Stimulated activated effector memory CD8-positive, alpha-beta T cell treated with anti-CD3 and anti-CD28 coated beads, Interleukin-12 subunit alpha, Interleukin-12 subunit beta, amount 100 ng/mL, for 72 hours (primary cell): Measurements from ENCODE around the gene HOMER2.
"Not testable (repeated sequence)": the region's sequence is repeated elsewhere in the genome, so short reads cannot be mapped to it uniquely, and the experiment has no call there.

ENCODE experiments used
- ATAC-seq: fragments of 150-1000 bp; cut with Tn5 transposase; 2 replicates; pipeline ENCODE4 v1.10.0; 2021
- DNase-seq, 2 donors: peaks; one replicate each; pipeline ENCODE4 v3.0.0; 2021 to 2022; ENCODE audit warnings: low spot score in 2 of 2
- H3K27ac Mint-ChIP-seq: one replicate; pipeline ENCODE4 v1.8.0; 2022; ENCODE audit warnings: mild to moderate bottlenecking, mixed read lengths
- H3K36me3 Mint-ChIP-seq: one replicate; pipeline ENCODE4 v1.8.0; 2022; ENCODE audit warnings: mild to moderate bottlenecking, mixed read lengths
- H3K4me1 Mint-ChIP-seq: one replicate; pipeline ENCODE4 v1.8.0; 2022; ENCODE audit warnings: mixed read lengths
- H3K4me3 Mint-ChIP-seq: one replicate; pipeline ENCODE4 v1.8.0; 2022; ENCODE audit warnings: mild to moderate bottlenecking, mixed read lengths
- H3K9me3 Mint-ChIP-seq: one replicate; pipeline ENCODE4 v1.8.0; 2022; ENCODE audit warnings: mixed read lengths

HOMER2 gene

DNA sequence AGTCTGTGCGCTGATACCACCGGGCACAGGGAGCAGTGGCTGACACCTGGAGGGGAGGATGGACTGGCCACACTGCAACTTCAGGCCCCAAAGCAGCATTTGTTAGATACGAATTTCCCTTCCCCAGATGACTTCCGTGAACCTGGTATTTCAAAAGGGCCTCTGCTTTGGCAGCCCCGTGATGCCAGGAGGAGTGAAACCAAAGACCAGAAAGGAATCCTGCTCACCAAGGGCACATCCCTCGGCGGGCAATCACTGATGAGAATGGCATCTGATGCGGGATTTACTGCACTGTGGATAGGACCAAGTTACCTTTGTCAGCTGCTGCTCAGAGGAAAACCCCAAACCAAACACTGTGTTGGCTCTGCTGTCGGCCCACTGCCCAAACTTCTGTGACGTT is 77.6 kb downstream of the HOMER2 start:
- ATAC-seq (no peak), DNase-seq (no peak)
- no peak overlapping the region for H3K4me3 Mint-ChIP-seq
- H3K36me3 Mint-ChIP-seq: no peaks in the 10 kb centered on the region
- no peak overlapping the region for H3K27ac Mint-ChIP-seq
- no peaks in the 10 kb centered on the region for H3K9me3 Mint-ChIP-seq
- H3K4me1 Mint-ChIP-seq: no peaks in the 10 kb centered on the region

DNA sequence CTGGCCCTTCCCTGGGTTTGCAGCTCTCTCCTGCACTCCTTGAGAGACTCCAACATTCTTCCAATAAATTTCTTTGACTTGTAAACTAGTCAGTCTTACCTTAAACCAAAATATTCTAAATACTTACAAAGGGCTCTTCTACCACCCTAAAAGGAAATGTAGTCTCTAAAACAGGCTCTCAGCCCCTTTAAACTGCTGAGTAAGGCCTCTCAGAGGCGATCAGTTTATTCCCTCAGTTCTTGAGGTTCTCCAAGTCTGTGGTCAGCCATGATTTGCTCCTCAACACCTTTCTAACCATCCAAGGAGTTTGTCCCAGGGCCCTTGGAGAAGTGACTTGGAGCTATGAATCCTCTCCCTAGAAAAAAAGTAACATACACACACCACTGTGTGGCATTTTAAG is 78.3 kb downstream of the HOMER2 start:
- H3K36me3 Mint-ChIP-seq: no peaks in the 10 kb centered on the region

DNA sequence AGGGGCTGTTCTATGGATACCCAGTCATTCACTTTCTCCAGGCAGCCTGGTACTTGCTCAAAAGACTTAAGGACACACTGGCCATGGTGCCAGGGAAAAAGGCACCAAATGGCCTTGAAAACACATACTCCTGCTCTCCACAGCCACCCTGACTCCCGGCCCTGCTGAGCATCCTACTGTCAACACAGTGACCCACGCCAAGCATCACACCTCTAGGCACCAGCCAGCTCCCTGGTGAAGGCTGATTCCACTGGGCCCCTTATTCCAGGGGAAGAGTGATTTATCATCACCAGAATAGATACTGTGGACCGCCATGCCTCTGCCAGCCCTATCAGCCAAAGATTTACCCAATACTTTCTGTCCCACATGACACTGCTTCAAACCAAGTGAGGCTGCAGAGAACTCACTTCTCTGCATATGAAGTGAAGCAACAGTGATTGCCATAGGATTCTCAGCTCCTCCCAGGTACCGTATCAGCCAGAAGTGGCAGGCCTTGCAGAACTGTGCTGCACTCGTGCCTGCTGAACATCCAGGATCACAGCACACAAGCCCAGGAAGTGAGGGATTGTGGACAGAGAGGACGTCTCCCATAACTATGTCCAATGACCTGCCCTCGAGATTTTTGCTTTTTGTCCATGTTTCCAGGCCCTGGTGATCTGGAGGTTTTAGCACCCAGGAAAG is 79.4 kb downstream of the HOMER2 start:
- no peaks in the 10 kb centered on the region for H3K4me1 Mint-ChIP-seq
- H3K4me3 Mint-ChIP-seq: no peak overlapping the region
- no peaks in the 10 kb centered on the region for H3K9me3 Mint-ChIP-seq
- no peaks in the 10 kb centered on the region for H3K36me3 Mint-ChIP-seq
- ATAC-seq (no peak), DNase-seq (no peak)
- H3K27ac Mint-ChIP-seq: no peak overlapping the region

More for the DNA sequence above, 78.3 kb downstream of the HOMER2 start:
- Mint-ChIP-seq H3K9me3 (no peaks in the 10 kb centered on the region), H3K27ac (no peak overlapping the region), H3K4me3 (no peak overlapping the region), H3K4me1 (no peaks in the 10 kb centered on the region)
- DNase-seq: no peak
- no peak for ATAC-seq

GRCh38 chr15:82871832-82872484 is 80.6 kb downstream of the HOMER2 start:
- Mint-ChIP-seq H3K4me3 (no peak overlapping the region), H3K27ac (no peak overlapping the region), H3K36me3 (no peaks in the 10 kb centered on the region), H3K9me3 (no peaks in the 10 kb centered on the region), H3K4me1 (no peaks in the 10 kb centered on the region)
- DNase-seq: no peak
- ATAC-seq: no peak

DNA sequence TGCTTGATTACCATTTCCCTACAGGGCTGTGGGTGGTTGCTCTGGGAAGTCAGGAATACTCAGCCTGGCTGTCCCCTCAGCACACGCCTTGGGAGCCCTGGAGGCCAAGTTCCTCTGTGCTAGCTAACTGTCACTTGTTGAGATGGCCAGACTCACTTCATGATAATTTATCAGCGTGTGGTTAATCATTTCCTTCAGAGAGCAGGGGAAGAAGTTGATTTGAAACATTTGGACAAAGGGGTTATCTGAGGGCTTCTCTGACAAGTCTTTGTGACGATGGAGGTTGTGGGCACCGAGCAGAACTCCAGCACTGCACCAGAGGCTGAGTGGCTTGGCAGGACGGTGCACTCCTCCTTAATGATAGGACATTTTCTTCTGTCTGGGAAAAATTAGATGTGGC is 81.2 kb downstream of the HOMER2 start:
- Mint-ChIP-seq H3K4me3 (no peak overlapping the region), H3K4me1 (no peaks in the 10 kb centered on the region), H3K27ac (no peak overlapping the region), H3K36me3 (no peaks in the 10 kb centered on the region), H3K9me3 (no peaks in the 10 kb centered on the region)
- DNase-seq (no peak), ATAC-seq (no peak)

DNA sequence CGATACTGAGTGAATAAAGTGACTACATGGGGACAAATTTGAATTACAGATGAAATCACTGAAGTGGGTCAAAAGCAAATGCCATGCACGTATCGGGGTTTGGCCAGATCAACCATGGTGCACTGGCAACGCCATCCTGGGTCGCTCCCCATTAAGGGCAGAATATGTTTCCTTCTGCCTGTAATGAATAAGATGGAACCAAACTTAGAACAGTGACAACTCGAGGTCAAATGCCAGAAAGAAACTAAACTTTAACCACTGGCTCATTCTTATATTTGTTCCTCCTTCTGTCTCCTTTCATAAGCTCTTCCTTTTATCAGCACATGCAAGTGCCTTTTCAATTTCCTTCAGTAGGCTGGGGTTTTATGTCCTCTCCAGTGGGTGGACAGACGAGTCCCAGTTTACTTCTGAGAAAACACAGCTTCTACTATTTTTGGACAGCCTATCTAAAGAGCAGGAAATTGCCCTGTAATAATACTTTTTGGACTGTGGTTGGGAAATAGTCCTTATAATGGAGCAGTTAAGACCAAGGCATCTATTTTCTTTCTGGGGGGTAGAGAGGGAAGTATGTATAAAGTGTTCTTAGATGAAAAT is 81.7 kb downstream of the HOMER2 start:
- Mint-ChIP-seq H3K36me3 (no peaks in the 10 kb centered on the region), H3K4me3 (no peak overlapping the region), H3K4me1 (no peaks in the 10 kb centered on the region), H3K27ac (no peak overlapping the region), H3K9me3 (no peaks in the 10 kb centered on the region)
- DNase-seq (no peak), ATAC-seq (no peak)

- not testable (repeated sequence) for H3K4me3 Mint-ChIP-seq, H3K36me3 Mint-ChIP-seq, DNase-seq, H3K27ac Mint-ChIP-seq, H3K4me1 Mint-ChIP-seq, ATAC-seq, H3K9me3 Mint-ChIP-seq
Measured at GRCh38 chr15:82865981-82866380, 86.5 kb downstream of the HOMER2 start.

GRCh38 chr15:82865581-82865980 is 86.9 kb downstream of the HOMER2 start:
- H3K27ac Mint-ChIP-seq, H3K4me1 Mint-ChIP-seq, H3K36me3 Mint-ChIP-seq, H3K9me3 Mint-ChIP-seq, ATAC-seq, H3K4me3 Mint-ChIP-seq: not testable (repeated sequence)
- peak in 1 of 2 donors; percentile 15 for DNase-seq

DNA sequence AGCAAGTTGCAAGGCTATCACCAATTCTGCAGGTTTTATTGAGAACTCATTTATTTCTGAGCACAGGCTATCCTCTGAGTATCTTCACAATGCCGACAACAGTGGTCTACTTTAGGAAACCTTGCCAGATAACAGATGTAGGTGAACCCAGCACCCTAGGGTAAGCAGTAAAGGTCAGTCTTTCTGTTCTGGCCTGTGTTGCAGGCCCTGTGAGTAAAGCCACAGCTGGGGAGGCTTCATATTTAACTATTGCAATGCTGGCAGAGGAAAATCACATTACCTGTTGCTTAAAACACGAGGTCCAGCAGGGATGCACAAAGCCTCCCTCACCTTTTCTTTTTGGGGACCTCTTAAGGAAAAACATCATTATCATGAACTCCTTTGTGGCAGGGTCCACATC is 87.6 kb downstream of the HOMER2 start:
- Mint-ChIP-seq H3K36me3 (no peaks in the 10 kb centered on the region), H3K4me3 (no peak overlapping the region), H3K4me1 (no peaks in the 10 kb centered on the region), H3K27ac (no peak overlapping the region), H3K9me3 (no peaks in the 10 kb centered on the region)
- peak in 1 of 2 donors; percentile 12 for DNase-seq
- no peak for ATAC-seq

DNA sequence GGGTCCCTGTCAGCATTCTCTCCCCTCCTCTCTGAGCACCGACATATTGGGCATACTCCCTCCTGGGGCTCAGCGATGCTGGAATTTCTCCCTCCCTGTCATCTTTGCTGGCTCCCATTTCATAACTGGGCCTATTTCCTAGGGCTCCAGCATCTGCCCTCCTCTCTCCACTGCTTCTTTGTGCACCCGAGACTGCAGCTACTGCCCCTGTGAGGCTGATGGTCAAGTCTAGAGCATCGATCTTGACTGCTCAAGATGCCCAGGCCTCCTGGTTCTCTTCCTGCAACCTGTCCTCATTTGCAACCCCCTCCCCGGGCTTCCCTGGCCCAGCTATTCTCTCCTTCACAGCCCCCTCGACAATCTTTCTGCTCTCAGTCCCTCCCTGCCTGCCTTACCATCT is 89.6 kb downstream of the HOMER2 start:
- Mint-ChIP-seq H3K4me3 (no peak overlapping the region), H3K36me3 (no peaks in the 10 kb centered on the region), H3K27ac (no peak overlapping the region), H3K9me3 (no peaks in the 10 kb centered on the region), H3K4me1 (no peaks in the 10 kb centered on the region)
- peak in 1 of 2 donors; percentile 35 for DNase-seq
- no peak for ATAC-seq

GRCh38 chr15:82858932-82859331 is 93.6 kb downstream of the HOMER2 start:
- H3K4me3 Mint-ChIP-seq: no peak overlapping the region
- ATAC-seq: no peak
- H3K4me1 Mint-ChIP-seq: peaks cover 8% of the 10 kb centered on the region
- no peak overlapping the region for H3K27ac Mint-ChIP-seq
- no peaks in the 10 kb centered on the region for H3K36me3 Mint-ChIP-seq
- DNase-seq: no peak
- no peaks in the 10 kb centered on the region for H3K9me3 Mint-ChIP-seq

- Mint-ChIP-seq H3K27ac (peak overlapping the region; percentile 26), H3K36me3 (no peaks in the 10 kb centered on the region), H3K4me1 (peaks cover 8% of the 10 kb centered on the region), H3K9me3 (no peaks in the 10 kb centered on the region), H3K4me3 (no peak overlapping the region)
- no peak for ATAC-seq
- DNase-seq: peak in 1 of 2 donors; percentile 35
Measured at GRCh38 chr15:82856397-82857170, 95.9 kb downstream of the HOMER2 start.

DNA sequence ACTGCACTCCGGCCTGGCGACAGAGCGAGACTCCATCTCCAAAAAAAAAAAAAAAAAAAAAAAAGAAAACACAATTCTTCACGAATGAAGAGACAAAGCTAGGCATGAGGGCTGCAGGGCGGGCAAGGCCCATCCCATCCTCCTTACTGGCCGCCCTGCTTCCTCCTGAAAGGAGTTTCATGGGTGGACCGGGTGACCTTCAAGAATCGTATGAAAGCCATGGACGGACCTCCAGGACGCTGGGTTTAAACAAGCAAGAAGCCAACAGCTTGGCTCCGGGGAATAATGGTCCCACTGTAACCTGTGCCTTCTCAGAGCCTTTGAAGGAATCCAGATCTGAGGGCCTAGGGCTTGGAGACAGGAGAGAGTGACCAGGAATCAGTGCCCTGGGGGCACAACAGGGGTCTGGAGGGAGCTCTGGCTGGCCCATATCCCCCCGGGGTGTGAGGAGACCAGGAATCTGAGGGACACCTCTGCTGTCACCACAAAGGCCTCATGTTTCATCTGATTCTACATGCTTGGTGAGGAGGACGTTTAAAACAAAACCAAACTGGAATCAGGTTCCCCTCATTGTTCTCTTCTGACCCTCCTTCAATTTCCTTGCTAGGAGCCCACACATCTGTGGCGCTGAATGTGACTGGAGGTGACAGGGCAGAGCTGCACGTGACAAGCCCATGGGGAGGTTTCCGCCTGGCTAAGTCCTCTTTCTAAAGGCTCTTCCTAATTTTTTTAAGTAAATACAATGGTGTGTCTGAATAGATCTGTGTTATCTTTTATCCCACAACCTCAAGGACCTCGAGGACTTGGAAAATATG is 97.0 kb downstream of the HOMER2 start:
- DNase-seq: peak in 1 of 2 donors; percentile 26
- H3K9me3 Mint-ChIP-seq: no peaks in the 10 kb centered on the region
- peak overlapping the region; percentile 26 for H3K27ac Mint-ChIP-seq
- no peaks in the 10 kb centered on the region for H3K36me3 Mint-ChIP-seq
- peaks cover 8% of the 10 kb centered on the region for H3K4me1 Mint-ChIP-seq
- no peak overlapping the region for H3K4me3 Mint-ChIP-seq
- no peak for ATAC-seq

DNA sequence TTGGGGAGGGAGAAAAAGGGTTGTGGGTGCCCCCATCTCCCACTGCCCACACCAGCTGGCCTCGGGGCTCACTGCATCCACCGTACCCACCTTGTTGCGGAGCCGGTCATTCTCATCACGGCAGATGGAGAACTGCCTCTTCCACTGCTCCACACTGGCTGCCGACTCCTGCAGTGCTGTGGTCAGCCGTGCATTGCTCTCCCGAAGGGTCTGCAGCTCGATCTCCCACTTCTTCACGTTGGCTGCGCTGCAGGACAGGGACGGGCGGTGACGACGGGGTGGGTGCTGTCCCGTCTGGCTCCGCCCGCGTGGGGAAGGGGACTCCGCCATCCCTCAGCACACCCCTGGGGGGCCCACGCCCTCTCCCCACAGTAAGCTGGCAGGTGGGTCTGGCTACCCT is 98.0 kb downstream of the HOMER2 start:
- DNase-seq: peak in 1 of 2 donors; percentile 38
- ATAC-seq: no peak
- H3K36me3 Mint-ChIP-seq: no peaks in the 10 kb centered on the region

More for the DNA sequence above, 98.0 kb downstream of the HOMER2 start:
- Mint-ChIP-seq H3K9me3 (no peaks in the 10 kb centered on the region), H3K4me1 (peaks cover 8% of the 10 kb centered on the region), H3K4me3 (no peak overlapping the region), H3K27ac (no peak overlapping the region)
